PC-9 (cell line): ENCODE data around the gene ELP4.

Experiments used
- EZH2 ChIP-seq: fragments of 200-600 bp; sonication (generic); IDR thresholded peaks from 2 replicates; pipeline ENCODE4 v1.8.0; 2017; ENCODE audit warnings: antibody characterized with exemption, low read depth
- TF ChIP-seq, protein P1 (sequence below): fragments of 200-600 bp; sonication (generic); conservative IDR thresholded peaks from 2 replicates; pipeline ENCODE4 v1.6.1; 2017; ENCODE audit warnings: mixed run types, antibody characterized with exemption, mild to moderate bottlenecking, moderate library complexity

DNA sequence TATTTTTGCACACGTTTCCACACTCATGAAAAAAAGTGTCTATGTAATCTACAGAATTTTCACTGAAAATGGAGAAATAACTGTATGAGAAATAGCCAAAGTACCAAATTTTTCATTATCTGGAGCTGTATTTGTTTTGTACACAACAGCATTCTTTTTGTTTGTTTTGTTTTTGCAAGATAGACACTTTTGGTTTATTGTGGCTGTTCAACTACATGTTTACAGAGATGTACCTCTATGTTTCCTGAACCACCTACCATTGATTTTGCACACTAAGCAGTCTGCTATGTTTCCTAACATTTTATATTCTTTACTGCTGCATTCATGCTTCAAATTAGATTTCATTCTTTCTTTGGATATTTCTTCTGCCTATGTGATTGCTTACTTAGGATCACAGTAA is 116.3 kb downstream of the ELP4 start:
- TF ChIP-seq, protein P1, sequence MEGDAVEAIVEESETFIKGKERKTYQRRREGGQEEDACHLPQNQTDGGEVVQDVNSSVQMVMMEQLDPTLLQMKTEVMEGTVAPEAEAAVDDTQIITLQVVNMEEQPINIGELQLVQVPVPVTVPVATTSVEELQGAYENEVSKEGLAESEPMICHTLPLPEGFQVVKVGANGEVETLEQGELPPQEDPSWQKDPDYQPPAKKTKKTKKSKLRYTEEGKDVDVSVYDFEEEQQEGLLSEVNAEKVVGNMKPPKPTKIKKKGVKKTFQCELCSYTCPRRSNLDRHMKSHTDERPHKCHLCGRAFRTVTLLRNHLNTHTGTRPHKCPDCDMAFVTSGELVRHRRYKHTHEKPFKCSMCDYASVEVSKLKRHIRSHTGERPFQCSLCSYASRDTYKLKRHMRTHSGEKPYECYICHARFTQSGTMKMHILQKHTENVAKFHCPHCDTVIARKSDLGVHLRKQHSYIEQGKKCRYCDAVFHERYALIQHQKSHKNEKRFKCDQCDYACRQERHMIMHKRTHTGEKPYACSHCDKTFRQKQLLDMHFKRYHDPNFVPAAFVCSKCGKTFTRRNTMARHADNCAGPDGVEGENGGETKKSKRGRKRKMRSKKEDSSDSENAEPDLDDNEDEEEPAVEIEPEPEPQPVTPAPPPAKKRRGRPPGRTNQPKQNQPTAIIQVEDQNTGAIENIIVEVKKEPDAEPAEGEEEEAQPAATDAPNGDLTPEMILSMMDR, result no peak
- no peak for TF ChIP-seq EZH2
